Adrenal gland (tissue), 5 donors: ENCODE results near the gene CHRM3.

Experiments used
- CTCF ChIP-seq, 6 experiments: fragments of 450-650 bp in 4 of 6; fragments of 200-600 bp in 2 of 6; sonication (generic) in 1 of 6; IDR thresholded peaks; 1 replicate in 5 of 6; 2 replicates in 1 of 6; pipeline versions ENCODE4 v1.5.1 to v1.8.0; 2016 to 2021; ENCODE audit warnings: antibody characterized with exemption in 6 of 6, mild to moderate bottlenecking in 2 of 6, moderate library complexity in 1 of 6
- POLR2A ChIP-seq, 2 donors: fragments of 450-650 bp; IDR thresholded peaks; one replicate each; pipeline ENCODE4 v1.6.1; 2017; ENCODE audit warnings: antibody characterized with exemption in 2 of 2, mild to moderate bottlenecking in 2 of 2, moderate library complexity in 1 of 2
- donor health status: DM: no; HTN: no; CAD: no.

- TF ChIP-seq POLR2A (IDR thresholded peaks at IDR 0.05) (no peak), CTCF (IDR thresholded peaks at IDR 0.05) (no peak)
Observed at GRCh38 chr1:239348635-239349353, 37.6 kb upstream of the CHRM3 start.
